K562 treated with DMSO at 1 percent for 12 hours (cell line): ENCODE results near the gene AMER3. TPM values are rescaled to one million over a fixed set of nuclear protein-coding genes. Genes with fewer than 3 reads are reported as not detected.

Source experiments
- total RNA-seq: library from RNA; unstranded; fragments of 300-600 nt; gene quantifications from 2 replicates; pipeline ENCODE4 v1.2.3, GENCODE V29; 2022; ENCODE audit not compliant: insufficient read depth

Gene AMER3, protein sequence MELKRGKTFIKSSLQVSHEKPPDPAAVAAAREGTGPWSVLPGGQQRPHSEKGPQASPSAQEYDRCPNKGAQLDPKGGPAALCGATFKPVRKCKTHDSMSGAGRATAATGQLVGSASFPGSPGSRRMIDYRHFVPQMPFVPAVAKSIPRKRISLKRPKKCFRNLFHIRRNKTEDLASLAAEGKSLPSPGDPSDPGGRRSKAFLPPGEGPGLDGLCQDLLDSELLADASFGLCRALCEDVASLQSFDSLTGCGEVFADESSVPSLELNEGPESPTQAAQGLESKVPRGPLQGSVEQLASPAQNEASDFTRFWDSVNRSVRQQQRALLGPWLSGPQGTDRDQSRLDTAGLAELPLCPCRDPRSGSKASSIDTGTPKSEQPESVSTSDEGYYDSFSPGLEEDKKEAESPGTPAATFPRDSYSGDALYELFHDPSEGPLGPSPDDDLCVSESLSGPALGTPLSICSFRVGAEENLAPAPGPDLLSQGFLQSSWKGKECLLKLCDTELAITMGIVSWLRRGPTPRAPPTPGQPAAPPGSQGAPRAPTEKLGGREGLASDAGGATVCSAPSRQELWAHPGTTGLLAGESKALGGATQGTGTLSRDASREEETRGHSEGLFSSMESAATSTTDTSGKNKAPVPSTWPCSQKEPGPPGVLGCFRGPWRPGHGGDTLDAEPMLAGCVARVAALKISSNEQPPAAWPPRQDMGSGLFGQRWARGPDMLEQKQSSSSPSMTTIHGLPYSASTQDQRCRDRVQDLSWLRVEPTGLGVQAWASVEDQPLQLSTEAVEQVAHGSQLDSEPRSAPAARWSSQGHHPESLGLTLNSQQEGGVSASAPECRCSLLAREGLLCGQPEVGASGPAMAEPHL
- not detected in 2 replicates for total RNA-seq

GRCh38 chr2:130755256-130756052 is at the start of gene AMER3:
AMER3 (plus strand) TSS chr2:130755540; CDS start chr2:130762073, 6,533 bp downstream.

GRCh38 chr2:130728549-130729316 is 26.6 kb upstream of the AMER3 start, which contains the start of gene GPR148:
GPR148 (plus strand) TSS chr2:130729070; CDS start chr2:130729152, 82 bp downstream.

Other genes starting within 250 kb of the AMER3 start
- gene POTEI, start 246.2 kb upstream of the AMER3 start, total RNA-seq, result not detected in 2 replicates
- gene CFC1B, start 234.3 kb upstream of the AMER3 start, total RNA-seq, result not detected in 2 replicates
- not detected in 2 replicates for gene CFC1, start 156.0 kb upstream of the AMER3 start, total RNA-seq
- not detected in 2 replicates for gene POTEJ, start 144.1 kb upstream of the AMER3 start, total RNA-seq
- not detected in 2 replicates for gene GPR148, start 26.5 kb upstream of the AMER3 start, total RNA-seq
- gene ARHGEF4, start 81.4 kb downstream of the AMER3 start, total RNA-seq, result not detected in 2 replicates